ENCODE data around the gene BRCA2.

GRCh38 chr13:32419862-32420261 is 104.6 kb downstream of the BRCA2 start:
- TF ChIP-seq SREBF2 (CRISPR knock-in tag; IDR thresholded peaks at IDR 0.05) (no peak), RCOR1 (IDR thresholded peaks at IDR 0.05; ENCODE audit: borderline replicate concordance in 1 of 2, low read depth in 2 of 2, low read length in 2 of 2) (no peak), HMGXB4 (CRISPR knock-in tag; IDR thresholded peaks at IDR 0.05) (no peak), RFX5 (IDR thresholded peaks at IDR 0.05; ENCODE audit: low read depth, low read length) (no peak), E2F5 (CRISPR knock-in tag; IDR thresholded peaks at IDR 0.05) (no peak), ZZZ3 (IDR thresholded peaks at IDR 0.05) (no peak), POLR2A (conservative IDR thresholded peaks at IDR 0.05) (no peak)
